ENCODE results near the gene KCTD16. TPM values are rescaled to one million over a fixed set of nuclear protein-coding genes. Genes with fewer than 3 reads are reported as not detected.

KCTD16 gene
- total RNA-seq, 1 experiment from 2014 or later, result 0.29 TPM

- Histone ChIP-seq H3K36me3 (ENCODE audit: control insufficient read depth, insufficient read depth, low read length) (no peaks in the 10 kb centered on the region), H3K4me3 (ENCODE audit: low read depth, low read length) (no peak overlapping the region), H3K9me3 (no peaks in the 10 kb centered on the region), H3K27me3 (replicated peaks; ENCODE audit: control insufficient read depth, insufficient read depth, low read length) (no peaks in the 10 kb centered on the region), H3K4me1 (no peaks in the 10 kb centered on the region)
- intact Hi-C loops (cut with micrococcal nuclease; ENCODE audit: unreplicated experiment), result no loop called here
- no peak for DNase-seq
- BruUV-seq (replicated peaks), result no TSS peak
- TF ChIP-seq CTCF (IDR thresholded peaks at IDR 0.05; ENCODE audit: insufficient read depth in 1 of 2, low read depth in 1 of 2, low read length in 1 of 2, severe bottlenecking in 1 of 2, unreplicated experiment in 1 of 2), result no peak
- ChIA-PET CTCF (interaction anchor here (0.5 kb wide), 1 partner anchor 918 kb away, joined by 3 read pairs; no protein-coding TSS in a partner anchor), POLR2A (no interaction called here)
- peaks cover 10% of the 10 kb centered on the region for H3K27me3 Mint-ChIP-seq (ENCODE audit: insufficient read depth, unreplicated experiment)
- H3K4me1 Mint-ChIP-seq (ENCODE audit: low read depth, unreplicated experiment), result peaks cover 5% of the 10 kb centered on the region
- no peaks in the 10 kb centered on the region for H3K36me3 Mint-ChIP-seq (ENCODE audit: insufficient read depth, unreplicated experiment)
- no peaks in the 10 kb centered on the region for H3K9me3 Mint-ChIP-seq (ENCODE audit: unreplicated experiment)
- H3K27ac Mint-ChIP-seq (ENCODE audit: unreplicated experiment), result no peak overlapping the region
- no peak overlapping the region for H3K4me3 Mint-ChIP-seq (ENCODE audit: unreplicated experiment)
Observed at GRCh38 chr5:144198386-144198785, 27.7 kb downstream of the KCTD16 start.

- no peak for DNase-seq
- no peak overlapping the region for H3K4me3 ChIP-seq (ENCODE audit: low read depth, low read length)
- no peaks in the 10 kb centered on the region; the same call in 1 of the 2 replicates for H3K27me3 ChIP-seq (replicated peaks; ENCODE audit: control insufficient read depth, insufficient read depth, low read length)
- H3K9me3 Mint-ChIP-seq (ENCODE audit: unreplicated experiment), result no peaks in the 10 kb centered on the region
- H3K36me3 Mint-ChIP-seq (ENCODE audit: insufficient read depth, unreplicated experiment), result no peaks in the 10 kb centered on the region
- peaks cover 24% of the 10 kb centered on the region for H3K27me3 Mint-ChIP-seq (ENCODE audit: insufficient read depth, unreplicated experiment)
- H3K4me1 ChIP-seq, result peaks cover 5% of the 10 kb centered on the region; the same call in 1 of the 2 replicates
- TF ChIP-seq CTCF (IDR thresholded peaks at IDR 0.05; ENCODE audit: insufficient read depth in 1 of 2, low read depth in 1 of 2, low read length in 1 of 2, severe bottlenecking in 1 of 2, unreplicated experiment in 1 of 2), result no peak
- peaks cover 7% of the 10 kb centered on the region for H3K4me1 Mint-ChIP-seq (ENCODE audit: low read depth, unreplicated experiment)
- no TSS peak for BruUV-seq (replicated peaks)
- intact Hi-C loops (cut with micrococcal nuclease; ENCODE audit: unreplicated experiment), result loop anchor here (5.0 to 10.0 kb wide), 5 partner anchors 103 to 1623 kb away; no protein-coding TSS in a partner anchor
- POLR2A ChIA-PET, result no interaction called here
- no peak overlapping the region for H3K4me3 Mint-ChIP-seq (ENCODE audit: unreplicated experiment)
- H3K36me3 ChIP-seq (ENCODE audit: control insufficient read depth, insufficient read depth, low read length), result no peaks in the 10 kb centered on the region
- H3K27ac Mint-ChIP-seq (ENCODE audit: unreplicated experiment), result no peak overlapping the region
- CTCF ChIA-PET, result no interaction called here
- no peaks in the 10 kb centered on the region for H3K9me3 ChIP-seq
Observed at GRCh38 chr5:144201588-144201987, 30.9 kb downstream of the KCTD16 start.

GRCh38 chr5:144202072-144202471 lies 31.4 kb downstream of the KCTD16 start:
- Histone ChIP-seq H3K4me3 (ENCODE audit: low read depth, low read length) (no peak overlapping the region), H3K36me3 (ENCODE audit: control insufficient read depth, insufficient read depth, low read length) (no peaks in the 10 kb centered on the region), H3K4me1 (peaks cover 5% of the 10 kb centered on the region; the same call in 1 of the 2 replicates), H3K9me3 (no peaks in the 10 kb centered on the region), H3K27me3 (replicated peaks; ENCODE audit: control insufficient read depth, insufficient read depth, low read length) (no peaks in the 10 kb centered on the region; the same call in 1 of the 2 replicates)
- Mint-ChIP-seq H3K27me3 (ENCODE audit: insufficient read depth, unreplicated experiment) (peaks cover 24% of the 10 kb centered on the region), H3K4me1 (ENCODE audit: low read depth, unreplicated experiment) (peaks cover 7% of the 10 kb centered on the region), H3K9me3 (ENCODE audit: unreplicated experiment) (no peaks in the 10 kb centered on the region), H3K4me3 (ENCODE audit: unreplicated experiment) (no peak overlapping the region), H3K36me3 (ENCODE audit: insufficient read depth, unreplicated experiment) (no peaks in the 10 kb centered on the region), H3K27ac (ENCODE audit: unreplicated experiment) (no peak overlapping the region)
- BruUV-seq (replicated peaks), result no TSS peak
- ChIA-PET CTCF (no interaction called here), POLR2A (no interaction called here)
- no peak for DNase-seq
- TF ChIP-seq CTCF (IDR thresholded peaks at IDR 0.05; ENCODE audit: insufficient read depth in 1 of 2, low read depth in 1 of 2, low read length in 1 of 2, severe bottlenecking in 1 of 2, unreplicated experiment in 1 of 2), result no peak
- intact Hi-C loops (cut with micrococcal nuclease; ENCODE audit: unreplicated experiment), result loop anchor here (5.0 to 10.0 kb wide), 5 partner anchors 103 to 1623 kb away; no protein-coding TSS in a partner anchor
